H1 (cell line): Measurements from ENCODE around the gene TRIM65. TPM values are rescaled to one million over a fixed set of nuclear protein-coding genes. Genes with fewer than 3 reads are reported as not detected.

Source experiments
- polyA plus RNA-seq, 7 experiments: library from polyadenylated mRNA; depleted of rRNA in 3 of 7; stranded (reverse) in 5 of 7; unstranded in 2 of 7; fragments of >200 nt in 5 of 7; fragments of 200-250 nt in 2 of 7; gene quantifications; 1 replicate in 5 of 7; 2 replicates in 1 of 7; 4 replicates in 1 of 7; pipeline versions ENCODE4 v1.2.1 to v1.2.3, GENCODE V29; 2011 to 2013; ENCODE audit warnings: missing spikeins in 2 of 7, mixed read lengths in 2 of 7
- total RNA-seq: library from RNA; stranded (reverse); fragmentation: NEBNext Ultra II Directional; extraction: Animal tissue kit (Norgen Biotek cat#: 25700); gene quantifications from 2 replicates; pipeline ENCODE4 v1.2.1, GENCODE V29; 2021
- TF ChIP-seq, protein P1 (sequence below), 3 experiments: IDR thresholded peaks; 1 replicate in 2 of 3; 2 replicates in 1 of 3; pipeline versions ENCODE4 v1.5.1 to v1.6.1; 2011; ENCODE audit warnings: low read length in 3 of 3, mild to moderate bottlenecking in 3 of 3, inconsistent platforms in 2 of 3, low read depth in 1 of 3, moderate library complexity in 1 of 3; ENCODE audit not compliant: insufficient read depth in 1 of 3; ENCODE audit errors: control extremely low read depth in 1 of 3

TRIM65 gene
- total and polyA plus RNA-seq, 2 of the 8 experiments (the other 6 are each of a cell fraction or from before 2014, with no cell fraction given) = 21.2 to 48.6 TPM

DNA sequence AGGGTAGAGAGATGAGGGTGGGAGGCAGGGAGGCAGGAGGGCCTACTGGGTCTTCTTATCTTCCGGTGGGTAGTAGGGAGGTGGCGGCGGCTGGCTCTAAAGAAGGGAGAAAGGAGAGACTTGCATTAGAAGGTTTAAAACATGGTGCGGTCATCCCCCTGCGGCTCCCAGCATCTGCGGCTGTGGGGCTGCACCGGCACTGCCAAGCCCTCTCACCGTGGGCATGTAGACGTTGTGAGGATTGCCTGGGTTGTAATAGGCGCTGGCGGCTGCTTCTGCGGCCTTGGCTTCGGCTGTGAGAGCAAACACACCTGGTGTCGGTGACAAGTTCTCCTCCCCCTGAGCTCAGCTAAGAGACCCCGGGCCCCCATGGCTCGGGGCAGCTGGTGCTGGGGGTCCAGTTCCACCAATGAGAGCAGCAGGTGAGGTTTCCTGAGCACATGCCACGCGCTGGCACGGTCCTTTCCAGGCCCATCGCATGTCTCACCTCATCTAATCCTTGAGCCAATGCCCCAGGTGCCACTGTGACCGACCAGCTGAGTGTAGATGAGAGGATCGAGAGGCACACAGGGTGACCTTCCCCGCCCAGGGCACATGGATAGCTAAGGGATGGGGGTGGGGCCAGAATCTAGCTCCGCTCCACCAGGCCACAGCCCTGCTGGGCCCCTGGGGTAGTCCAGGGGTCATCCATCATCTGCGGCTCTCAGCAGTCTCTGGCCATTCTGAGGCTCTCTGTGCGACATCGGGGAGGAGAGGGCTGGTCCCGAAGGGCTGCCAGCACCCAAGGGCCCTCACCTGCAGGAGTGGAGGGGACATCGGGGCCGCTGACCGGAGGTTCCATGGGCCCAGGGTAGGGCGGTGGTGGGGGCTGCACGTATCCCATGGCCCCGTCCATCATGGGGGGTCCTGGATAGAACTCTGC, 49.8 kb downstream of the TRIM65 start (continued):
- TF ChIP-seq, protein P1, sequence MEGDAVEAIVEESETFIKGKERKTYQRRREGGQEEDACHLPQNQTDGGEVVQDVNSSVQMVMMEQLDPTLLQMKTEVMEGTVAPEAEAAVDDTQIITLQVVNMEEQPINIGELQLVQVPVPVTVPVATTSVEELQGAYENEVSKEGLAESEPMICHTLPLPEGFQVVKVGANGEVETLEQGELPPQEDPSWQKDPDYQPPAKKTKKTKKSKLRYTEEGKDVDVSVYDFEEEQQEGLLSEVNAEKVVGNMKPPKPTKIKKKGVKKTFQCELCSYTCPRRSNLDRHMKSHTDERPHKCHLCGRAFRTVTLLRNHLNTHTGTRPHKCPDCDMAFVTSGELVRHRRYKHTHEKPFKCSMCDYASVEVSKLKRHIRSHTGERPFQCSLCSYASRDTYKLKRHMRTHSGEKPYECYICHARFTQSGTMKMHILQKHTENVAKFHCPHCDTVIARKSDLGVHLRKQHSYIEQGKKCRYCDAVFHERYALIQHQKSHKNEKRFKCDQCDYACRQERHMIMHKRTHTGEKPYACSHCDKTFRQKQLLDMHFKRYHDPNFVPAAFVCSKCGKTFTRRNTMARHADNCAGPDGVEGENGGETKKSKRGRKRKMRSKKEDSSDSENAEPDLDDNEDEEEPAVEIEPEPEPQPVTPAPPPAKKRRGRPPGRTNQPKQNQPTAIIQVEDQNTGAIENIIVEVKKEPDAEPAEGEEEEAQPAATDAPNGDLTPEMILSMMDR (IDR thresholded peaks at IDR 0.05; ENCODE audit: control extremely low read depth in 1 of 3, insufficient read depth in 1 of 3, low read depth in 1 of 3, low read length in 3 of 3) = no peak
- TF ChIP-seq, all 59 proteins: peak for 0
